ENCODE data around the gene SND1. TPM values are rescaled to one million over a fixed set of nuclear protein-coding genes. Genes with fewer than 3 reads are reported as not detected.

The SND1 gene
- total RNA-seq, 1 experiment from 2014 or later: 218 TPM

DNA sequence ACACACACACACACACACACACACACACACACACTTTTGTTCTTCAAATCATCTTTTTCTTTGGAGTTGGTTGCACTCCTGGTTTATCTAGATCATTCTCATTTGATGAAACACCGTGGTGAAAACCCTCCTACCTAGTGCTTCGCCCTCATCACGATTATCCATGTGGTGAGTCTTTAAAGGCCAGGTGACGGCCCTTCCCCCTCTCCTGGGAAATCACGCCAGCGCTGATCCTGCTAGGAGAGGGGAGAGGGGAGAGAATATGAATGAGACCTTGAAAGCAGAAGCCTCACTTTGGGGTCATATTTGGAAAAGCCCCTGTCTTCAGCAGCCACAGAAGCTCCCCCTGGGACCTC lies 483.1 kb downstream of the SND1 start:
- H3K27me3 ChIP-seq (ENCODE audit: insufficient read depth, low read length): peaks cover 9% of the 10 kb centered on the region; the same call in 1 of the 2 replicates
- H3K4me1 ChIP-seq (ENCODE audit: insufficient read depth, low read length): no peaks in the 10 kb centered on the region
- Mint-ChIP-seq H3K4me1 (peaks cover 6 to 8% of the 10 kb centered on the region in 2 experiments), H3K4me3 (peak overlapping the region; percentile 50 to 69), H3K9me3 (peaks cover 7 to 11% of the 10 kb centered on the region in 2 experiments; a peak in 4 of 5 replicates), H3K36me3 (ENCODE audit: insufficient read depth in 1 of 3, low read depth in 3 of 3) (peaks cover 0 to 3% (median 1%) of the 10 kb centered on the region in 3 experiments; a peak in 1 of 7 replicates), H3K27me3 (ENCODE audit: low read depth) (peaks cover 44% of the 10 kb centered on the region), H3K27ac (no peak overlapping the region)
- no peak overlapping the region for H2AFZ ChIP-seq (ENCODE audit: low read length)
- peak; percentile 51 for DNase-seq
- no peak overlapping the region for H3K4ac ChIP-seq (ENCODE audit: low read depth, low read length)
- TF ChIP-seq, protein P1, sequence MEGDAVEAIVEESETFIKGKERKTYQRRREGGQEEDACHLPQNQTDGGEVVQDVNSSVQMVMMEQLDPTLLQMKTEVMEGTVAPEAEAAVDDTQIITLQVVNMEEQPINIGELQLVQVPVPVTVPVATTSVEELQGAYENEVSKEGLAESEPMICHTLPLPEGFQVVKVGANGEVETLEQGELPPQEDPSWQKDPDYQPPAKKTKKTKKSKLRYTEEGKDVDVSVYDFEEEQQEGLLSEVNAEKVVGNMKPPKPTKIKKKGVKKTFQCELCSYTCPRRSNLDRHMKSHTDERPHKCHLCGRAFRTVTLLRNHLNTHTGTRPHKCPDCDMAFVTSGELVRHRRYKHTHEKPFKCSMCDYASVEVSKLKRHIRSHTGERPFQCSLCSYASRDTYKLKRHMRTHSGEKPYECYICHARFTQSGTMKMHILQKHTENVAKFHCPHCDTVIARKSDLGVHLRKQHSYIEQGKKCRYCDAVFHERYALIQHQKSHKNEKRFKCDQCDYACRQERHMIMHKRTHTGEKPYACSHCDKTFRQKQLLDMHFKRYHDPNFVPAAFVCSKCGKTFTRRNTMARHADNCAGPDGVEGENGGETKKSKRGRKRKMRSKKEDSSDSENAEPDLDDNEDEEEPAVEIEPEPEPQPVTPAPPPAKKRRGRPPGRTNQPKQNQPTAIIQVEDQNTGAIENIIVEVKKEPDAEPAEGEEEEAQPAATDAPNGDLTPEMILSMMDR (conservative IDR thresholded peaks at IDR 0.05): no peak
- H3K4me2 ChIP-seq (ENCODE audit: insufficient read depth, insufficient read length, low read length): peak overlapping the region; percentile 88
- no peaks in the 10 kb centered on the region for H3K79me1 ChIP-seq (ENCODE audit: insufficient read depth, low read depth, low read length, poor library complexity, severe bottlenecking)
- no peak overlapping the region for H3T11ph ChIP-seq (ENCODE audit: low read length)
- H2BK5ac ChIP-seq (ENCODE audit: insufficient read length, low read length): no peak overlapping the region
- H2AK5ac ChIP-seq (ENCODE audit: insufficient read length, low read length): no peak overlapping the region
- peak overlapping the region; percentile 82 for H3K18ac ChIP-seq (ENCODE audit: insufficient read length, low read depth, low read length)
- H4K5ac ChIP-seq (ENCODE audit: insufficient read length, low read depth, low read length): no peak overlapping the region
- H3K79me2 ChIP-seq (ENCODE audit: insufficient read depth, low read length): no peaks in the 10 kb centered on the region
- no peak overlapping the region for H2BK20ac ChIP-seq (ENCODE audit: low read depth, low read length, poor library complexity, severe bottlenecking)
- no CpG with 5 or more reads among the region's 6 CpGs for WGBS (ENCODE audit: extremely low coverage, insufficient read length, low lambda C conversion rate)
- no peak overlapping the region for H3K27ac ChIP-seq (ENCODE audit: insufficient read length, low read depth, low read length)
- H2BK12ac ChIP-seq (ENCODE audit: insufficient read length, low read depth, low read length): no peak overlapping the region
- no peaks in the 10 kb centered on the region for H3K9me3 ChIP-seq (ENCODE audit: control insufficient read depth, low read depth, low read length)
- H4K20me1 ChIP-seq (ENCODE audit: control insufficient read depth, insufficient read depth, insufficient read length): no peaks in the 10 kb centered on the region
- no peak overlapping the region for H3K56ac ChIP-seq (ENCODE audit: insufficient read length, low read depth, low read length)
- H2BK15ac ChIP-seq (ENCODE audit: low read depth, low read length): no peak overlapping the region
- no peak overlapping the region for H4K91ac ChIP-seq (ENCODE audit: insufficient read length, low read depth, low read length)
- H3K9ac ChIP-seq (ENCODE audit: extremely low read depth, insufficient read length, low read length): no peak overlapping the region
- no peak overlapping the region for H3K23ac ChIP-seq (ENCODE audit: insufficient read length, low read depth, low read length)
- no peak overlapping the region for H4K8ac ChIP-seq (replicated peaks; ENCODE audit: insufficient read length, low read depth, low read length)
- no peak overlapping the region for H2BK120ac ChIP-seq (ENCODE audit: low read depth, low read length, poor library complexity, severe bottlenecking)
- no peak overlapping the region for H3K14ac ChIP-seq (ENCODE audit: insufficient read depth, low read length)
- H3K23me2 ChIP-seq (ENCODE audit: insufficient read length, low read depth, low read length, poor library complexity, severe bottlenecking): peaks cover 11% of the 10 kb centered on the region

Data from H9 (cell line).